SH-SY5Y (cell line): ENCODE data around the gene LMX1B.

Source experiments
- GATA2 ChIP-seq: IDR thresholded peaks from 2 replicates; pipeline ENCODE4 v1.6.1; 2011; ENCODE audit warnings: mild to moderate bottlenecking, low read depth, low read length
- GATA3 ChIP-seq: IDR thresholded peaks from 2 replicates; pipeline ENCODE4 v1.6.1; 2011; ENCODE audit warnings: low read depth, mild to moderate bottlenecking, low read length, moderate library complexity

The LMX1B gene

DNA sequence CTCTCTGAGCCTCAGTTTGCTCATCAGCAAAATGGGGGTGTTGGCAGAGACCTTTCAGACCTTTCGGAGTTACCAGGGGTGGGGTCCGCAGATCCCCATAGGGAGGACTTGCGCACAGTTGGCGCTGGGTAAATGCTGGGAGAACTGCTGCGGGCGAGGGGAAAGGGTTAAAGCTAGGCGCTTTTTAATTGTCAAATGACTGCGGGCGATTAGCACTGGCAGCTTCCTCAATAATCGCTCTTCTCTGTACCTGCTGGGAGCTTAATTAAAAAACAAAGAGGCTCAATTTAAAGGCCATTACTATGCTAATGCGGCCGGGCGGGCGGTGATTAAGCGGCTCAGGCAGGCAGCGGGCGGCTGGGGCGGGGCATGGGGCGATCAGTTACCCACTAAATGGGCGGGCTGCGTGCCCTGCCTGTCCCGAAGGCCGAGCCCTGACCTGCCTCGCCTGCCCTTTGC, 63.0 kb downstream of the LMX1B start:
- TF ChIP-seq GATA2 (no peak), GATA3 (no peak)

- TF ChIP-seq GATA2 (no peak), GATA3 (no peak)
Observed at GRCh38 chr9:126677188-126678084, 63.7 kb downstream of the LMX1B start.

- TF ChIP-seq GATA2 (no peak), GATA3 (no peak)
Observed at GRCh38 chr9:126678989-126679388, 65.3 kb downstream of the LMX1B start.

- no peak for TF ChIP-seq GATA3
- no peak for TF ChIP-seq GATA2
Observed at GRCh38 chr9:126681336-126681735, 67.6 kb downstream of the LMX1B start.

- no peak for TF ChIP-seq GATA3
- TF ChIP-seq GATA2: no peak
Observed at GRCh38 chr9:126682113-126682810, 68.5 kb downstream of the LMX1B start.

DNA sequence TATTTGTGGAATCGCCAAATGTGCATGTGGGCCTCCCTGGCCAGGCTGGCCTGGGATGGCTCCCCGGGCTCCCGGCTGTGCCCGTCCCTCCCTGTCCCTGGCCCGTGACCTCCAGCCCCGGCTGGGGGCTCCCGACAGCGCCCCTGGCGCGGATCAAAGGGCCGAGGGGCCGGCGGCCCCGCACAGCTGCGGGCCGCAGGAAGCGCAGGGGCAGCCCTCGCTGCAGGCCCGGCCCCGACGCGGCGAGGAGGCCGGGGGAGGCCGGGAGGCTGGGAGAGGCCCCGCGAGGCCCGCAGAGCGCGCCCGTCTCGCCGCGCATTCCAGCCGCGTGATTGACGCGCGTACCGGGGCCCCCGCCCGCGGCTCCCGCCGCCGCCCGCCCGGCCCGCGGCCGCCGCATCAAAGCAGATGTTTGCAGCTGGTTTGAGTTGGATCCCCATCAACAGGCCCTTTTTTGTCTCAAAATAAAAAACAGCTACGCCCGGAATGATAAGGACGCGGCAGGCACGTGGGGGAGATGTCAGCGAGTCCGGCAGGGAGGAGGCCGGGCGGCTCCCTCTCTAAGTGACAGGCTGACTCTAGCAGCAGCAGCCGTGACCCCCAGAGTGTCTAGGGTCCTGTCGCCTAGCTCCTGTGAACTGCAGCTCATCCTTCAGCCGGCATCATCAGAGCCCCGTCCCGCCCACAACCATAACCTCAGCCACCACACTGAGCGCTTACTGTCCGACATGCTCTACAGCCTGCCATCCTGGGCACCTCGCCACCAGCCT, 69.4 kb downstream of the LMX1B start:
- no peak for TF ChIP-seq GATA3
- no peak for TF ChIP-seq GATA2

DNA sequence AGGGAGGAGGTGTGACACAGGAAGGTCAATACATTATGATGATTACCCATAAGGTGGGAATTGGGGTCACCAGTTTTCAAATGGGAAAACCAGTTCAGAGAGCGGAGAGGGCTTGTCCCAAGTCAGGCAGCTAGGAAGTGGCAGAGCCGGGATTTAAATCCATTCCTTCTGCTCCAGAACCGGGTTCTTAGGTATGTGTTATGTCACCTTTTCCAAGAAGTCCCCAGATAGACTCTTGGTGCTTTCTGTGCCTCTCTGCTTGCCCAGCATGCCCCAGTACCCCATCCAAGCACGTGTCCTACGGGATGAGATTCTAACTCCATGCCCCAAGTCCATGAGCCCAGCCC, 69.9 kb downstream of the LMX1B start:
- TF ChIP-seq GATA2: no peak
- TF ChIP-seq GATA3: no peak

DNA sequence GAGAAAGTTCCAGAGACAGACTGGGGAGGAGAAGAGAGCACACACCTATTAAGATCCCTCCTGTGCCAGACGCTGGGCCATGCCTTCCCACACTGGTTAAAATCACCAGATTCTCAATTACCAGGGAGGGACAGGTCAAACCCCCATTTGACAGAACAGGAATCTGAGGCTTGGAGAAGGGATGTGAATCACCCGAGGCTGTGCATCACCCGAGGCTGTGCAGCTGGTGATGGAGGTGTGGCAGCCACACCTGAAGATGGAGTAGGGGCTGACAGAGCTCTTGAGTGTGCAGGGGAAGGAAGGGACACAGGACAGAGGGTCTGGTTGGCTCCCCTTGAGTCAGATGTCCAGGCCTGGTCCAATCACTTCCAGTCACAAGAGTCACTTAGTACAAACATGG, 70.6 kb downstream of the LMX1B start:
- TF ChIP-seq GATA2 (no peak), GATA3 (no peak)

GRCh38 chr9:126684965-126685465, 71.3 kb downstream of the LMX1B start:
- TF ChIP-seq GATA2: no peak
- TF ChIP-seq GATA3: no peak

- no peak for TF ChIP-seq GATA3
- no peak for TF ChIP-seq GATA2
Observed at GRCh38 chr9:126687930-126688461, 74.3 kb downstream of the LMX1B start.

DNA sequence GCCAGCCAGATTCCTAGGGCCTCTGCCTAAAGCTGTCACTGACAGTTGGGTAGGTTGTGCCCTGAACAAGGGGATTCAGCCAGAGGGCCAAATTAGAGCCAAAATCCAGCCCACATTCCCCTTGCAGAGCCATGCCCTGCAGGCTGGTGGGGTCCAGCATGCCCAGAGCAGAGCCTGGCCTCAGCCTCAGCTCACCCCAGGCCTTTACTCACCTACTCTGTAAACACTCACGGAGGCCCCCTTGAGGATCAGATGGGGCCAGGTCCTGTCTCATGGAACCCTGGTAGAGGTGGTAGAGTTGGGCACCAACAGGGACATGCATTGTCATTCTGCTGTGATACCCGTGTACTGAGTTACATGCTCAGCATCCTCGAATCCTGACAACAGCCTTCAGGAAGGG, 74.9 kb downstream of the LMX1B start:
- no peak for TF ChIP-seq GATA3
- TF ChIP-seq GATA2: no peak

GRCh38 chr9:126689027-126689825, 75.5 kb downstream of the LMX1B start:
- TF ChIP-seq GATA2: no peak
- TF ChIP-seq GATA3: no peak

GRCh38 chr9:126690431-126691051, 76.8 kb downstream of the LMX1B start:
- TF ChIP-seq GATA3 (no peak), GATA2 (no peak)
